ENCODE measurements around the gene DAZAP1. TPM values are rescaled to one million over a fixed set of nuclear protein-coding genes. Genes with fewer than 3 reads are reported as not detected.

The DAZAP1 gene
- total RNA-seq, 2 experiments from 2014 or later: 287 to 297 TPM

GRCh38 chr19:1370579-1371361 lies 36.6 kb upstream of the DAZAP1 start:
- Mint-ChIP-seq H3K4me1 (no peaks in the 10 kb centered on the region), H3K36me3 (peaks cover 10% of the 10 kb centered on the region), H3K9me3 (no peaks in the 10 kb centered on the region), H3K4me3 (no peak overlapping the region), H3K27me3 (no peaks in the 10 kb centered on the region), H3K27ac (no peak overlapping the region)
- no peak for DNase-seq

DNA sequence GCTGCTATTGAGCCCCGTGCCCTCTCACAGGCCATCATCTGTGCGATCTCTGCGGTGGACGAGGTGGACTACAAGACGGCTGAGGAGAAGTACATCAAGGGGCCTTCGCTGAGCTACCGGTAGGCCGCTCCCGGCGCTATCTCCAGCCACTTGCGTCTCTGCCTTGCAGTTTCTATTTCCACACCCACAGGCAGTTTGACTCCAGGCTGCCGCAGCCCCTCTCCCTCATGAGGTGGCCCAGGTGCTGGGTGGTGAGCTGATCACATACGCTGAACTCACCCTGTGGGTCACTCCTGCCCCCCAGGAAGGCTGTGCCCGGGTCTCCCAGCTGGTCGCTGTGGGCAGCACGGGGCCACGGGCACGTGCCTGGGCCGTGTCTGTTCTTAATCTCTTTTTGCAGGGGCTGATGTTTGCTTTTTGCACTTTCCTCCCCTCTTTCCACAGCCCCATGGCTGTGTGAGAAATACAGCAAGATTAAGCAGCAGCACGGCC lies 34.3 kb upstream of the DAZAP1 start:
- no peak overlapping the region for H3K4me3 Mint-ChIP-seq
- H3K27me3 Mint-ChIP-seq: no peaks in the 10 kb centered on the region

GRCh38 chr19:1373534-1374249 lies 33.7 kb upstream of the DAZAP1 start:
- no peaks in the 10 kb centered on the region for H3K4me1 Mint-ChIP-seq
- no peak overlapping the region for H3K27ac Mint-ChIP-seq
- H3K36me3 Mint-ChIP-seq: peaks cover 7% of the 10 kb centered on the region
- no peaks in the 10 kb centered on the region for H3K9me3 Mint-ChIP-seq
- no peaks in the 10 kb centered on the region for H3K27me3 Mint-ChIP-seq
- H3K4me3 Mint-ChIP-seq: no peak overlapping the region
- DNase-seq: no peak

More for the DNA sequence above, 34.3 kb upstream of the DAZAP1 start:
- no peaks in the 10 kb centered on the region for H3K4me1 Mint-ChIP-seq
- no peaks in the 10 kb centered on the region for H3K9me3 Mint-ChIP-seq
- no peak overlapping the region for H3K27ac Mint-ChIP-seq
- peaks cover 7% of the 10 kb centered on the region for H3K36me3 Mint-ChIP-seq
- no peak for DNase-seq

GRCh38 chr19:1374250-1374577 lies 33.2 kb upstream of the DAZAP1 start:
- DNase-seq: no peak
- no peak overlapping the region for H3K4me3 Mint-ChIP-seq
- no peaks in the 10 kb centered on the region for H3K9me3 Mint-ChIP-seq
- no peak overlapping the region for H3K27ac Mint-ChIP-seq
- no peaks in the 10 kb centered on the region for H3K27me3 Mint-ChIP-seq
- peaks cover 7% of the 10 kb centered on the region for H3K36me3 Mint-ChIP-seq
- no peaks in the 10 kb centered on the region for H3K4me1 Mint-ChIP-seq

GRCh38 chr19:1376415-1376805 lies 31.0 kb upstream of the DAZAP1 start:
- H3K4me1 Mint-ChIP-seq: no peaks in the 10 kb centered on the region
- no peak overlapping the region for H3K4me3 Mint-ChIP-seq
- no peaks in the 10 kb centered on the region for H3K9me3 Mint-ChIP-seq
- no peak overlapping the region for H3K27ac Mint-ChIP-seq
- no peak for DNase-seq
- peaks cover 6% of the 10 kb centered on the region for H3K36me3 Mint-ChIP-seq
- no peaks in the 10 kb centered on the region for H3K27me3 Mint-ChIP-seq

- H3K27me3 Mint-ChIP-seq: no peaks in the 10 kb centered on the region
- H3K27ac Mint-ChIP-seq: no peak overlapping the region
- H3K36me3 Mint-ChIP-seq: peaks cover 4% of the 10 kb centered on the region
- H3K9me3 Mint-ChIP-seq: no peaks in the 10 kb centered on the region
- H3K4me3 Mint-ChIP-seq: no peak overlapping the region
- H3K4me1 Mint-ChIP-seq: no peaks in the 10 kb centered on the region
- DNase-seq: no peak
These were observed 30.0 kb upstream of the DAZAP1 start for GRCh38 chr19:1377176-1377964.

- no peak for DNase-seq
- H3K27ac Mint-ChIP-seq: no peak overlapping the region
- peaks cover 6% of the 10 kb centered on the region for H3K36me3 Mint-ChIP-seq
- no peaks in the 10 kb centered on the region for H3K9me3 Mint-ChIP-seq
- H3K4me1 Mint-ChIP-seq: peaks cover 5% of the 10 kb centered on the region
- H3K27me3 Mint-ChIP-seq: peaks cover 4% of the 10 kb centered on the region
- H3K4me3 Mint-ChIP-seq: no peak overlapping the region
These were observed 29.2 kb upstream of the DAZAP1 start for GRCh38 chr19:1377965-1378785.

DNA sequence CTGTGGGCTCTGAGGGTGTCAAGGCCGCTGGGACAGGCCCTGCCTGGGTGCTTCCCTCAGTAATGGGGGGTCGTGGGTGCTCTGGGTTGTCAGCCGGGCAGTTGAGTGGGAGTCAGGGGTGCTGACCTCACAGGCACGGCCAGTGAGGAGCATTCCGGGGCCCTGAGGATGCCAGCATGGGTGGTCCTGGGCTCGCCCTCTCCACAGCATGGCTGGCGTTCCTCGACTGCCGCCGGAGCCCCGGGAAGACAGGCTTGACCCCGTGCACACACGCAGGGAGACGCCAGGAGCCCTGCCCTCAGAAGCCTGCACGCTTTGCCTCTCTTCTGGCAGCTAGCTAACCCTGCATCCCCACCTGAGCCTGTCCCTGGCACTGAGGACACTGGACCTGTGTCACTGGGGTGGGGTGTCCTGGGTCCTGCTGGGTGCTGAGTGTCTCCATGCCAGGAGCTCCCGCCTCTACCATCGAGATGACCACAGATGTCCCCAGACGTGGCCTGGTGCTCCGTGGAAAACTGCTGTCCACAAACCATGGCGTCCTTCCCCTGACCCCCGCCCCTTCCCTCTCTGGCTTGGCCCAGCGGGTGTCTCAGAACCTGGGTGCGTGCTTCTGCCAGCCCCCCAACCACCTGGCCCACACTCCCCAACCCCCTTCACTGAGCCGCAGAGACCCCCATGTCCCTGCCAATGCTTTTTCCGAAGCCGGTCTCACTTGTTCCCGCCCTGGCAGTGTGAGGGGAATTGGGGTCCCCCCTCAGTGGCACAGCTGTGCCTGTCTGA lies 28.1 kb upstream of the DAZAP1 start:
- H3K27ac Mint-ChIP-seq: no peak overlapping the region
- peaks cover 9% of the 10 kb centered on the region for H3K27me3 Mint-ChIP-seq
- no peak overlapping the region for H3K4me3 Mint-ChIP-seq
- peaks cover 10% of the 10 kb centered on the region for H3K36me3 Mint-ChIP-seq
- peaks cover 2% of the 10 kb centered on the region for H3K9me3 Mint-ChIP-seq
- DNase-seq: no peak
- peaks cover 10% of the 10 kb centered on the region for H3K4me1 Mint-ChIP-seq

GRCh38 chr19:1379961-1380489 lies 27.4 kb upstream of the DAZAP1 start:
- H3K27me3 Mint-ChIP-seq: peaks cover 9% of the 10 kb centered on the region
- DNase-seq: no peak
- H3K27ac Mint-ChIP-seq: no peak overlapping the region
- H3K4me1 Mint-ChIP-seq: peaks cover 13% of the 10 kb centered on the region
- peaks cover 7% of the 10 kb centered on the region for H3K36me3 Mint-ChIP-seq
- no peak overlapping the region for H3K4me3 Mint-ChIP-seq
- peaks cover 2% of the 10 kb centered on the region for H3K9me3 Mint-ChIP-seq

- peaks cover 13% of the 10 kb centered on the region for H3K4me1 Mint-ChIP-seq
- H3K27ac Mint-ChIP-seq: no peak overlapping the region
- peaks cover 7% of the 10 kb centered on the region for H3K36me3 Mint-ChIP-seq
- no peak for DNase-seq
- H3K27me3 Mint-ChIP-seq: peaks cover 9% of the 10 kb centered on the region
- no peak overlapping the region for H3K4me3 Mint-ChIP-seq
- H3K9me3 Mint-ChIP-seq: peaks cover 2% of the 10 kb centered on the region
These were observed 25.1 kb upstream of the DAZAP1 start for GRCh38 chr19:1382250-1382649.

DNA sequence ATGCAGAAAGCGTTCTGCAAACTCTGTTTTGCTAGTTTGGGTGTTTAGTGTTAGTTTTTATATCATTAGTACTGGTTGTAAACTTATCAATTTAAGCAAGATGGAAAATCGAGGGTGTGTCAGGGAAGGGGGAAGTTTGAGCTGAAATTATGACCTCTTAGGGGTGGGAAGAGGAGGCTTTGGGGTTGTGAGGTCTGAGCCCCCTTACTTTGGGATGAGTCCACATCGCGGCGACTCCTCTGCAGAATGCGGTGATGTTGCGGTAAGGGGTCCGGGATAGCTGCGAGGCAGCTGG lies 24.4 kb upstream of the DAZAP1 start:
- H3K4me3 Mint-ChIP-seq: peak overlapping the region; percentile 82
- peaks cover 7% of the 10 kb centered on the region for H3K36me3 Mint-ChIP-seq
- H3K27me3 Mint-ChIP-seq: peaks cover 9% of the 10 kb centered on the region
- peaks cover 2% of the 10 kb centered on the region for H3K9me3 Mint-ChIP-seq
- DNase-seq: no peak
- H3K4me1 Mint-ChIP-seq: peaks cover 13% of the 10 kb centered on the region
- H3K27ac Mint-ChIP-seq: peak overlapping the region; percentile 98

DNA sequence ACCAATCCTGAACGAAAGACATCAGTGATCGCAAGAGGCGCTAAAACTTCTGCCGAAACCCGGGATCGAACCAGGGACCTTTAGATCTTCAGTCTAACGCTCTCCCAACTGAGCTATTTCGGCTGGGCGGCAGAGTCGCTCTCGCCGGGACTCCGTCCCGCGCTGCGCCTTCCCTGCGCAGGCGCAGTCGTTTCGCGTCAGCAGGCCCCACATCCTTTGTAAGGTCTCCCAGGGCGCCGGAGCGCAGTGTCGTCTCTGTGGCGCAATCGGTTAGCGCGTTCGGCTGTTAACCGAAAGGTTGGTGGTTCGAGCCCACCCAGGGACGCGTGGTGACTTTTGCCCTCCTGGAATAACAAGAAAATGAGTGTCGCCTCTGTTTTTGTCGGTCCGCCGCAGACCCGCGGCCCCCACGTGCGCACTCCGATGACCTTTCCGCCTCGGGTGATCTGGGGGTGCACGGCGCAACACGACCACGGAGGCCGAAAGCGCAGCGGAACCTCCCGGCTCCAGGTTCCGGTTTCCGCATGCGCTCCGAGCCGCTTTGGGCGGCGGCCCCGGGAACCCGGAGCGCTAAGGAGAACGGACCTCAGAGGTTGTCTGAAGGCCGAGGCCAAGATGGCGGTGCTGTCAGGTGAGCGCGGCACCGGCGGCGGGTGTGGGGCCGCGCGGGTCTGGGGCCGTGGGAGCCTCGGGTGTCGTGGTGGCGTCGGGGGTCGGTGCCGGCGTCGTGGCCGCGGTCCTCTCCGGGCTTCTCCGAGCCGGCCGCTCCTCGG lies 23.9 kb upstream of the DAZAP1 start, which contains the start of gene NDUFS7:
Gene NDUFS7, plus strand, starts transcription at position 596 of the 773 bp plus-strand sequence. Its CDS starts 20 bp downstream, at position 616.
- peak within 1 kb of the TSS; percentile 82 for H3K4me3 Mint-ChIP-seq
- peaks cover 9% of the 10 kb centered on the region for H3K36me3 Mint-ChIP-seq
- peaks cover 2% of the 10 kb centered on the region for H3K9me3 Mint-ChIP-seq
- peaks cover 13% of the 10 kb centered on the region for H3K4me1 Mint-ChIP-seq
- peak; percentile 92 for DNase-seq
- peaks cover 9% of the 10 kb centered on the region for H3K27me3 Mint-ChIP-seq
- peak within 1 kb of the TSS; percentile 98 for H3K27ac Mint-ChIP-seq

DNA sequence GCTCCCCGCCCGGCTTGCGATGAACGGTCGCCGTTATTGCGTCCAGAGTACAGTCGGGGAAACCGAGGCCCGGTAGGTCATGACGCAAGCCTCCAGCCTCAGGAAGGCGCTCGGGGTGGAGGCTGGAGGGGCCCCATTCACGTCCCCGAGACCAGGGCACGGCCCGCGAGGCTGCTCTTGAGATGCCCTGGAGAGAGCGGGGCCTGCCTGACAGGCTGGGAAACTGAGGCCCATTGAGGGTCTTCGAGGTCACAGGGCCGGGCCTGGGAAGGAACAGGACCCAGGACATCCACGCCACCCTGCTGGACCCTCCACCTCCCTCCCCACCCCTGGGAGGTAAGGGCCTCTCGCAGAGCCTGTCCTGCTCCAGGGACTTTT lies 23.3 kb upstream of the DAZAP1 start:
- Mint-ChIP-seq H3K4me1 (peaks cover 13% of the 10 kb centered on the region), H3K27ac (peak overlapping the region; percentile 66), H3K27me3 (peaks cover 9% of the 10 kb centered on the region), H3K4me3 (peak overlapping the region; percentile 82), H3K36me3 (peaks cover 14% of the 10 kb centered on the region), H3K9me3 (peaks cover 2% of the 10 kb centered on the region)
- DNase-seq: no peak
